ENCODE measurements around the gene NOTCH1.

Gene NOTCH1

DNA sequence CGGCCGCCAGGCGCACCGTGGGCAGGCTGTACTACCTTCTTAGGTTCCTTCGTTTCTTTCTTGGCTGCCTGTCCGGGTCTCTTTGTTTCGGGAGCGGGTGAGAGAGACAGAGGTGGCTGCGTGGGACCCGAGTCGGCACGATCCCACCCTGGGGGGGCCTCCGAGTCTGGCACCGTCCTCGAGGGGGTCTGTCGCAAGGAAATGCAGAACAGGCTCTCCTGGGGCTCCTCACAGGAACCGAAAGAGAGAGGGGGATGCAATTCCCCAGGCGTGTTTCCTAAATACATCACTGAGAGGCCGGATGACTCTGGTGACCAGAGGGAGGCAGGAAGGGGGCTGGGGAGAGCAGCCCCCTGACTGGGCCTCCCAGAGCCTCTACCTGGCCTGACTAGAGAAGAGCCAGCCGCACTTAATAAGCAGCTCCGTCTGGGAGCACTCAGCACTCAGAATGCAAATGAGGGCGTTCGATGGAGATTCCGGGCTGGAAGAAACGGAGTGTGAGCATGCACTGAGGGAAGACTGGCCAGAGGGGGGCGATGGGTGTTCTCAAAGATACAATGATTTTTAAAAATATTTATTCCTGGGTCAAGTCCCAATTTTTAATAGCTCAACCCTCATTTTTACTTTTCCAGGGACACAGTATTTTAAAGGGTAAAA, 94.5 kb downstream of the NOTCH1 start:
- Histone ChIP-seq H3K27me3 (replicated peaks; ENCODE audit: control insufficient read depth, insufficient read depth, low read length) (no peaks in the 10 kb centered on the region), H3K9me3 (ENCODE audit: control insufficient read depth, low read length) (no peaks in the 10 kb centered on the region), H3K4me1 (ENCODE audit: control insufficient read depth, insufficient read depth, low read length) (no peaks in the 10 kb centered on the region), H3K36me3 (ENCODE audit: control insufficient read depth, insufficient read depth, low read length, severe bottlenecking) (peaks cover 91% of the 10 kb centered on the region), H3K4me3 (ENCODE audit: low read length) (no peak overlapping the region), H3K9ac (ENCODE audit: low read length) (no peak overlapping the region)
- no peak for DNase-seq (ENCODE audit: low read depth)

DNA sequence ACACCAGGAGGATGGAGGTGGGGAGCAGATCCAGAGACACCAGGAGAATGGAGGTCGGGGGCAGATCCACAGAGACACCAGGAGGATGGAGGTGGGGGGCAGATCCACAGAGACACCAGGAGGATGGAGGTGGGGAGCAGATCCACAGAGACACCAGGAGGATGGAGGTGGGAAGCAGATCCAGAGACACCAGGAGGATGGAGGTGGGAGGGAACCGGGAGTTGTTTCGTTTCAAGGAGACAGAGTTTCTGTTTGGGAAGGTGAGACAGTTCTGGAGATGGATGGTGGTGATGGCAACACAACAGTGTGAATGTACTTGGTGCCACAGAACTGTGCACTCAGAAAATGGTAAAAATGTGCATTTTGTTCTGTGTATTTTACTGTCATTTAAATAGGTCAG, 97.2 kb downstream of the NOTCH1 start:
- H3K4me1 ChIP-seq (ENCODE audit: control insufficient read depth, insufficient read depth, low read length) = no peaks in the 10 kb centered on the region
- no peaks in the 10 kb centered on the region for H3K27me3 ChIP-seq (replicated peaks; ENCODE audit: control insufficient read depth, insufficient read depth, low read length)
- no peak overlapping the region for H3K9ac ChIP-seq (ENCODE audit: low read length)
- DNase-seq (ENCODE audit: low read depth) = no peak
- H3K9me3 ChIP-seq (ENCODE audit: control insufficient read depth, low read length) = no peaks in the 10 kb centered on the region
- H3K4me3 ChIP-seq (ENCODE audit: low read length) = no peak overlapping the region
- peaks cover 89% of the 10 kb centered on the region for H3K36me3 ChIP-seq (ENCODE audit: control insufficient read depth, insufficient read depth, low read length, severe bottlenecking)

DNA sequence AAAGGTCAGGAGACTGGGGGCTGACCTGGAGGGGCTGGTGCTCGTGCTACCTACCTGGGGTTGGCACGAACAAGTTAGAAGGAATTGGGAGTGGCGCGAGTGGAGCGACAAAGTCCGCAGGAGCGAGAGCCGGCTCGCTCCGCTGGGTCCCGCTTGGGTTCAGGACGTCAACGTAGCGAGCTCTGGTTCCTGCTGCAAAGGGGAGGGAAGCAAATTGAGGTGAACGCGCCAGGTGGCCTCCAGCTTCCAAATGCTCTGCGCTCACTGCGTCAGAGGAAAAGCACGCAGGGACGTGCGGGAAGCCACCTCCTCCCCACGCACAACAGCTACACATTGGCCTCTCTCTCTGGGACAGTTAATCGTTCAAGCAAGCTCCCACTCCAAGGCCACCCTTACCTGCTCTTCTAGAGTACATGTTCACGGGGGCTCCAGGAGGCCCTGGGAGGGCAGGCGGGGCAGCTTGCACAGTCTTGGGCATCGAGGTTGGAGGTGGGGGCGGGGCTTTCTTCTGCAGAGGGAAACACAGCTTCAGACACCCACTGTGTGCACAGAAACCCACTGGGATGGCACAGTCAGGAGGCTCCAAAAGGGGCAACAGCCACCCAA, 98.6 kb downstream of the NOTCH1 start:
- Histone ChIP-seq H3K27me3 (replicated peaks; ENCODE audit: control insufficient read depth, insufficient read depth, low read length) (no peaks in the 10 kb centered on the region), H3K36me3 (ENCODE audit: control insufficient read depth, insufficient read depth, low read length, severe bottlenecking) (peaks cover 94% of the 10 kb centered on the region)
- no peak for DNase-seq (ENCODE audit: low read depth)

DNA sequence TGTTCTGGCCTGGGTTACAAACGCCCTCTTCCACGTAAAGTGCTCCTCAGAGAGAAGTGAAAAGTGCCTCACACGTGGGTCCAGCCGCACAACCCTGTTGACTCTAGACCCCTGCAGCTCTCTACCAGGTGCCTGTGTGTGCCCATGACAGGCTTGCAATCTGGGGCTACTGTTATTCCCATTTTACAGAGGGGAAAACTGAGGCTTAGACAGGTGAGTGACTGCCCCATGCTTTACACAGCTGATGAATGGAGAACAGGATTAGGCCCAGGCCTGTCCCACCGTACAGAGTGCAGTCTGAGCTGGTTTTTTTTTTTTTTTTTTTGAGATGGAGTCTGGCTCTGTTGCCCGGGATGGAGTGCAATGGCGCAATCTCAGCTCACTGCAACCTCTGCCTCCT, 100.0 kb downstream of the NOTCH1 start:
- Histone ChIP-seq H3K4me1 (ENCODE audit: control insufficient read depth, insufficient read depth, low read length) (no peaks in the 10 kb centered on the region), H3K4me3 (ENCODE audit: low read length) (no peak overlapping the region), H3K9ac (ENCODE audit: low read length) (no peak overlapping the region), H3K36me3 (ENCODE audit: control insufficient read depth, insufficient read depth, low read length, severe bottlenecking) (peaks cover 96% of the 10 kb centered on the region), H3K27me3 (replicated peaks; ENCODE audit: control insufficient read depth, insufficient read depth, low read length) (no peaks in the 10 kb centered on the region), H3K9me3 (ENCODE audit: control insufficient read depth, low read length) (no peaks in the 10 kb centered on the region)
- no peak for DNase-seq (ENCODE audit: low read depth)

More for the DNA sequence above, 98.6 kb downstream of the NOTCH1 start:
- H3K9me3 ChIP-seq (ENCODE audit: control insufficient read depth, low read length) = no peaks in the 10 kb centered on the region
- no peak overlapping the region for H3K9ac ChIP-seq (ENCODE audit: low read length)
- H3K4me1 ChIP-seq (ENCODE audit: control insufficient read depth, insufficient read depth, low read length) = no peaks in the 10 kb centered on the region
- H3K4me3 ChIP-seq (ENCODE audit: low read length) = no peak overlapping the region
